Stimulated activated CD4-positive, alpha-beta T cell treated with anti-CD3 and anti-CD28 coated beads, Interleukin-15, amount 100 ng/mL, for 48 hours (primary cell): ENCODE results near the gene KRTAP10-3.

Experiments
- DNase-seq, 2 donors: peaks; one replicate each; pipeline ENCODE4 v3.0.0-alpha.2; 2020; ENCODE audit warnings: low read depth in 2 of 2

The KRTAP10-3 gene

GRCh38 chr21:44530221-44530902, 28.2 kb downstream of the KRTAP10-3 start:
- DNase-seq: no peak

GRCh38 chr21:44529503-44530125, 29.0 kb downstream of the KRTAP10-3 start:
- DNase-seq: no peak

- no peak for DNase-seq
Measured at GRCh38 chr21:44529011-44529421, 29.6 kb downstream of the KRTAP10-3 start.

- DNase-seq: no peak
Measured at GRCh38 chr21:44528634-44528995, 30.0 kb downstream of the KRTAP10-3 start.

GRCh38 chr21:44527983-44528633, 30.5 kb downstream of the KRTAP10-3 start:
- no peak for DNase-seq

GRCh38 chr21:44527156-44527982, 31.2 kb downstream of the KRTAP10-3 start:
- no peak for DNase-seq

GRCh38 chr21:44526096-44526997, 32.2 kb downstream of the KRTAP10-3 start:
- no peak for DNase-seq

GRCh38 chr21:44525391-44526095, 33.1 kb downstream of the KRTAP10-3 start:
- DNase-seq: no peak

GRCh38 chr21:44524414-44525371, 33.9 kb downstream of the KRTAP10-3 start:
- DNase-seq: no peak

- DNase-seq: no peak
Measured at GRCh38 chr21:44523567-44524413, 34.8 kb downstream of the KRTAP10-3 start.

- DNase-seq: no peak
Measured at GRCh38 chr21:44522753-44523204, 35.8 kb downstream of the KRTAP10-3 start.

- no peak for DNase-seq
Measured at GRCh38 chr21:44521928-44522752, 36.5 kb downstream of the KRTAP10-3 start.

GRCh38 chr21:44521301-44521927, 37.2 kb downstream of the KRTAP10-3 start:
- DNase-seq: no peak

- no peak for DNase-seq
Measured at GRCh38 chr21:44520326-44521300, 38.0 kb downstream of the KRTAP10-3 start.
